K562 (cell line): Measurements from ENCODE around the gene AMFR. TPM values are rescaled to one million over a fixed set of nuclear protein-coding genes. Genes with fewer than 3 reads are reported as not detected.

Experiments used
- CHD1 ChIP-seq: fragments of 200-600 bp; sonication (generic); IDR thresholded peaks from one replicate; pipeline ENCODE4 v1.6.1; 2012; ENCODE audit warnings: mild to moderate bottlenecking, moderate library complexity, low read length, inconsistent platforms
- E2F5 ChIP-seq: sonication (generic); formaldehyde crosslinking; IDR thresholded peaks from 2 replicates; pipeline ENCODE4 v1.8.0; 2022; ENCODE audit warnings: mild to moderate bottlenecking, missing genetic modification reagents
- GTF2B ChIP-seq: IDR thresholded peaks from 2 replicates; pipeline ENCODE4 v1.6.1; 2011; ENCODE audit not compliant: insufficient read length; ENCODE audit errors: extremely low read depth
- GTF2E2 ChIP-seq: fragments of 200-800 bp; sonication (Bioruptor generic); IDR thresholded peaks from 2 replicates; pipeline ENCODE4 v1.6.1; 2016; ENCODE audit warnings: missing genetic modification characterization, missing compliant biosample characterization
- MAFK ChIP-seq: IDR thresholded peaks from 2 replicates; pipeline ENCODE4 v1.6.1; 2011; ENCODE audit warnings: low read length, improper control_type of control experiment
- NCOA2 ChIP-seq, 2 experiments: fragments of 450-650 bp; IDR thresholded peaks; 2 replicates each; pipeline ENCODE4 v1.6.1; 2018; ENCODE audit warnings: mild to moderate bottlenecking in 2 of 2, moderate library complexity in 1 of 2; ENCODE audit not compliant: partially characterized antibody in 2 of 2
- PATZ1 ChIP-seq: fragments of 250-450 bp; sonication (Bioruptor Pico); IDR thresholded peaks from 2 replicates; pipeline ENCODE4 v1.5.0; 2020; ENCODE audit warnings: mild to moderate bottlenecking, borderline replicate concordance
- POLR3A ChIP-seq: IDR thresholded peaks from 2 replicates; pipeline ENCODE4 v1.6.1; 2011; ENCODE audit warnings: borderline replicate concordance, mild to moderate bottlenecking, moderate library complexity; ENCODE audit not compliant: insufficient read length, insufficient read depth; ENCODE audit errors: extremely low read depth
- PREB ChIP-seq: sonication (generic); formaldehyde crosslinking; IDR thresholded peaks from 2 replicates; pipeline ENCODE4 v1.8.1; 2023; ENCODE audit warnings: mild to moderate bottlenecking, missing genetic modification reagents
- PRMT5 ChIP-seq: sonication (generic); formaldehyde crosslinking; IDR thresholded peaks from 2 replicates; pipeline ENCODE4 v1.5.0; 2020; ENCODE audit warnings: missing genetic modification reagents
- PTTG1 ChIP-seq: fragments of 450-650 bp; IDR thresholded peaks from 2 replicates; pipeline ENCODE4 v1.6.1; 2016; ENCODE audit warnings: low read depth, mild to moderate bottlenecking, missing genetic modification characterization, missing compliant biosample characterization
- SMC3 ChIP-seq: conservative IDR thresholded peaks from 2 replicates; pipeline ENCODE4 v1.6.1; 2011; ENCODE audit warnings: low read depth, low read length, improper control_type of control experiment; ENCODE audit not compliant: insufficient read depth
- TRIM24 ChIP-seq, 2 experiments: fragments of 450-650 bp; IDR thresholded peaks; 2 replicates each; pipeline ENCODE4 v1.6.1; 2016
- U2AF1 ChIP-seq: fragments of 200-400 bp; formaldehyde crosslinking; optimal IDR thresholded peaks from 2 replicates; pipeline ENCODE3; 2017; ENCODE audit warnings: mild to moderate bottlenecking, low read depth, low read length, moderate library complexity
- YY1 ChIP-seq, 3 experiments: IDR thresholded peaks; 2 replicates each; pipeline ENCODE4 v1.6.1; 2011; ENCODE audit warnings: low read length in 2 of 3, mild to moderate bottlenecking in 2 of 3, moderate library complexity in 2 of 3, borderline replicate concordance in 1 of 3, control low read depth in 1 of 3, low read depth in 1 of 3; ENCODE audit not compliant: insufficient read depth in 3 of 3, insufficient replicate concordance in 2 of 3, control insufficient read depth in 1 of 3, insufficient read length in 1 of 3; ENCODE audit errors: extremely low read depth in 1 of 3
- ZBTB8A ChIP-seq: fragments of 450-650 bp; IDR thresholded peaks from 2 replicates; pipeline ENCODE4 v1.6.1; 2018; ENCODE audit warnings: mild to moderate bottlenecking, moderate library complexity; ENCODE audit not compliant: partially characterized antibody
- ZNF311 ChIP-seq: fragments of 250-450 bp; sonication (Bioruptor Pico); IDR thresholded peaks from 2 replicates; pipeline ENCODE4 v1.4.0; 2020; ENCODE audit warnings: mild to moderate bottlenecking, moderate library complexity
- ZNF347 ChIP-seq: fragments of 450-650 bp; formaldehyde crosslinking; IDR thresholded peaks from 2 replicates; pipeline ENCODE4 v1.4.0; 2020; ENCODE audit warnings: low read depth, mild to moderate bottlenecking, moderate library complexity
- polyA plus RNA-seq, 8 experiments: library from polyadenylated mRNA; depleted of rRNA in 4 of 8; stranded (reverse) in 5 of 8; unstranded in 3 of 8; fragments of >200 nt; fragmentation: Nextera tagmentation in 2 of 8; fragmentation: Illumina TruSeq in 1 of 8; extraction: Ambion mirVana in 2 of 8; extraction: Trizol in 1 of 8; gene quantifications; 2 replicates each; pipeline versions ENCODE4 v1.2.1 to v1.2.3, GENCODE V29; 2011 to 2014; ENCODE audit warnings: inconsistent platforms in 1 of 8, missing spikeins in 1 of 8
- total RNA-seq, 7 experiments: library from RNA; depleted of rRNA in 6 of 7; stranded (reverse); fragments of >200 nt in 6 of 7; fragmentation: Illumina TruSeq in 2 of 7; extraction: Trizol in 2 of 7; gene quantifications; 2 replicates each; pipeline versions ENCODE4 v1.2.1 to v1.2.3, GENCODE V29; 2011 to 2021; ENCODE audit warnings: low replicate concordance in 1 of 7
- TF ChIP-seq, protein P1 (sequence below): sonication (generic); formaldehyde crosslinking; IDR thresholded peaks from 2 replicates; pipeline ENCODE4 v1.8.1; 2022; ENCODE audit warnings: missing genetic modification reagents
- TF ChIP-seq, protein P2 (sequence below): IDR thresholded peaks from 2 replicates; pipeline ENCODE4 v1.6.1; 2016; ENCODE audit warnings: missing genetic modification characterization, missing compliant biosample characterization

The AMFR gene
- total and polyA plus RNA-seq, 9 of the 15 experiments (the other 6 are each of a cell fraction or from before 2014, with no cell fraction given) = 15.6 to 113 (median 58.4) TPM

GRCh38 chr16:56355786-56356275 is 69.5 kb downstream of the AMFR start (continued):
- TF ChIP-seq GTF2B (no peak), GTF2E2 (tag) (no peak), CHD1 (no peak), U2AF1 (no peak), PREB (CRISPR knock-in tag) (no peak), POLR3A (no peak), PTTG1 (tag) (no peak), ZNF347 (no peak), YY1 (IDR thresholded peaks at IDR 0.05; ENCODE audit: borderline replicate concordance in 1 of 3, control insufficient read depth in 1 of 3, extremely low read depth in 1 of 3, insufficient read depth in 3 of 3, insufficient read length in 1 of 3, insufficient replicate concordance in 2 of 3, low read depth in 1 of 3, low read length in 2 of 3) (no peak), MAFK (no peak), NCOA2 (IDR thresholded peaks at IDR 0.05; ENCODE audit: partially characterized antibody in 2 of 2) (no peak), E2F5 (no peak), PATZ1 (CRISPR knock-in tag) (no peak), PRMT5 (no peak), ZNF311 (no peak), SMC3 (no peak), ZBTB8A (no peak), TRIM24 (IDR thresholded peaks at IDR 0.05) (no peak)
- TF ChIP-seq, protein P1, sequence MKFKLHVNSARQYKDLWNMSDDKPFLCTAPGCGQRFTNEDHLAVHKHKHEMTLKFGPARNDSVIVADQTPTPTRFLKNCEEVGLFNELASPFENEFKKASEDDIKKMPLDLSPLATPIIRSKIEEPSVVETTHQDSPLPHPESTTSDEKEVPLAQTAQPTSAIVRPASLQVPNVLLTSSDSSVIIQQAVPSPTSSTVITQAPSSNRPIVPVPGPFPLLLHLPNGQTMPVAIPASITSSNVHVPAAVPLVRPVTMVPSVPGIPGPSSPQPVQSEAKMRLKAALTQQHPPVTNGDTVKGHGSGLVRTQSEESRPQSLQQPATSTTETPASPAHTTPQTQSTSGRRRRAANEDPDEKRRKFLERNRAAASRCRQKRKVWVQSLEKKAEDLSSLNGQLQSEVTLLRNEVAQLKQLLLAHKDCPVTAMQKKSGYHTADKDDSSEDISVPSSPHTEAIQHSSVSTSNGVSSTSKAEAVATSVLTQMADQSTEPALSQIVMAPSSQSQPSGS (CRISPR knock-in tag) = no peak
- TF ChIP-seq, protein P2, sequence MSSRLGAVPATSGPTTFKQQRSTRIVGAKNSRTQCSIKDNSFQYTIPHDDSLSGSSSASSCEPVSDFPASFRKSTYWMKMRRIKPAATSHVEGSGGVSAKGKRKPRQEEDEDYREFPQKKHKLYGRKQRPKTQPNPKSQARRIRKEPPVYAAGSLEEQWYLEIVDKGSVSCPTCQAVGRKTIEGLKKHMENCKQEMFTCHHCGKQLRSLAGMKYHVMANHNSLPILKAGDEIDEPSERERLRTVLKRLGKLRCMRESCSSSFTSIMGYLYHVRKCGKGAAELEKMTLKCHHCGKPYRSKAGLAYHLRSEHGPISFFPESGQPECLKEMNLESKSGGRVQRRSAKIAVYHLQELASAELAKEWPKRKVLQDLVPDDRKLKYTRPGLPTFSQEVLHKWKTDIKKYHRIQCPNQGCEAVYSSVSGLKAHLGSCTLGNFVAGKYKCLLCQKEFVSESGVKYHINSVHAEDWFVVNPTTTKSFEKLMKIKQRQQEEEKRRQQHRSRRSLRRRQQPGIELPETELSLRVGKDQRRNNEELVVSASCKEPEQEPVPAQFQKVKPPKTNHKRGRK (tag) = no peak
